Panc1 (cell line): ENCODE results near the gene SEC22A.

Experiments used
- CTCF ChIP-seq: fragments of 450-650 bp; IDR thresholded peaks from 2 replicates; pipeline ENCODE4 v1.5.1; 2017; ENCODE audit warnings: mild to moderate bottlenecking
- POLR2AphosphoS5 ChIP-seq: IDR thresholded peaks from 2 replicates; pipeline ENCODE4 v1.6.1; 2012; ENCODE audit warnings: mild to moderate bottlenecking, low read depth, low read length, moderate library complexity
- REST ChIP-seq, 2 experiments: IDR thresholded peaks; 2 replicates each; pipeline ENCODE4 v1.6.1; 2011 to 2012; ENCODE audit warnings: low read depth in 2 of 2, control low read depth in 1 of 2, low read length in 1 of 2, mild to moderate bottlenecking in 1 of 2, moderate library complexity in 1 of 2; ENCODE audit not compliant: insufficient read depth in 1 of 2
- TCF7L2 ChIP-seq: IDR thresholded peaks from 2 replicates; pipeline ENCODE4 v1.6.1; 2011; ENCODE audit warnings: mild to moderate bottlenecking, low read depth, low read length, inconsistent platforms

- peak; percentile 72; the same call in 1 of the 2 replicates for TF ChIP-seq CTCF
- no peak for TF ChIP-seq REST (IDR thresholded peaks at IDR 0.05; ENCODE audit: insufficient read depth in 1 of 2, low read depth in 2 of 2, low read length in 1 of 2)
- no peak for TF ChIP-seq POLR2AphosphoS5
- no peak for TF ChIP-seq TCF7L2
These were observed 57.2 kb downstream of the SEC22A start for GRCh38 chr3:123258811-123259420.
